ENCODE results near the gene NR6A1.

Gene NR6A1

GRCh38 chr9:124470306-124470705 is 300.8 kb downstream of the NR6A1 start:
- DNase-seq (ENCODE audit: low read depth) = no peak

GRCh38 chr9:124469011-124469832 is 301.9 kb downstream of the NR6A1 start:
- no peak for DNase-seq (ENCODE audit: low read depth)

- DNase-seq (ENCODE audit: low read depth) = no peak
Observed at GRCh38 chr9:124468061-124468740, 302.9 kb downstream of the NR6A1 start.

GRCh38 chr9:124467410-124468060 is 303.6 kb downstream of the NR6A1 start:
- no peak for DNase-seq (ENCODE audit: low read depth)

Data from iris pigment epithelial cell (primary cell).